Astrocyte (in vitro differentiated cells and primary cell): ENCODE data around the gene ARHGAP21. TPM values are rescaled to one million over a fixed set of nuclear protein-coding genes. Genes with fewer than 3 reads are reported as not detected.
A peak's percentile ranks its signal among the peaks of the same experiment; 100 is the strongest.

Experiments used
- DNase-seq: peaks from one replicate; pipeline ENCODE4 v3.0.0-alpha.2; 2010; ENCODE audit warnings: low read depth
- FAIRE-seq: peaks from 2 replicates; lab custom pipeline; 2011; peaks lifted over from hg19 to GRCh38; lab: Jason Lieb, UNC
- H2AFZ ChIP-seq: 2 replicates; pipeline ENCODE4 v1.6.0; 2012; ENCODE audit warnings: low read depth, low read length, inconsistent platforms
- H3K27ac ChIP-seq: 2 replicates; pipeline ENCODE4 v1.5.1; 2011; ENCODE audit warnings: low read depth, low read length, inconsistent platforms
- H3K27me3 ChIP-seq: 2 replicates; pipeline ENCODE4 v1.6.0; 2011; ENCODE audit warnings: low read length, inconsistent platforms; ENCODE audit not compliant: insufficient read depth
- H3K36me3 ChIP-seq: 2 replicates; pipeline ENCODE4 v1.5.1; 2011; ENCODE audit warnings: low read length, inconsistent platforms; ENCODE audit not compliant: insufficient read depth
- H3K4me1 ChIP-seq: 2 replicates; pipeline ENCODE4 v1.5.1; 2011; ENCODE audit warnings: low read length, inconsistent platforms; ENCODE audit not compliant: insufficient read depth
- H3K4me2 ChIP-seq: 2 replicates; pipeline ENCODE4 v1.6.0; 2012; ENCODE audit warnings: low read length, inconsistent platforms
- H3K4me3 ChIP-seq: 2 replicates; pipeline ENCODE4 v1.5.1; 2011; ENCODE audit warnings: low read depth, mild to moderate bottlenecking, low read length, inconsistent platforms; ENCODE audit not compliant: insufficient read depth
- H3K79me2 ChIP-seq: 2 replicates; pipeline ENCODE4 v1.6.0; 2012; ENCODE audit warnings: mild to moderate bottlenecking, low read length, inconsistent platforms; ENCODE audit not compliant: insufficient read depth
- H3K9ac ChIP-seq: 2 replicates; pipeline ENCODE4 v1.6.0; 2012; ENCODE audit warnings: mild to moderate bottlenecking, low read length, inconsistent platforms
- H3K9me3 ChIP-seq: 2 replicates; pipeline ENCODE4 v1.5.1; 2012; ENCODE audit warnings: low read depth, mild to moderate bottlenecking, low read length, inconsistent platforms; ENCODE audit not compliant: insufficient read depth
- H4K20me1 ChIP-seq: 2 replicates; pipeline ENCODE4 v1.6.0; 2012; ENCODE audit warnings: low read length, inconsistent platforms; ENCODE audit not compliant: insufficient read depth
- H3K27ac Mint-ChIP-seq: one replicate; pipeline ENCODE4 v1.8.0; 2021; ENCODE audit warnings: mild to moderate bottlenecking, mixed read lengths; ENCODE audit not compliant: unreplicated experiment
- H3K27me3 Mint-ChIP-seq: one replicate; pipeline ENCODE4 v1.8.0; 2021; ENCODE audit warnings: low read depth, mixed read lengths; ENCODE audit not compliant: unreplicated experiment
- H3K36me3 Mint-ChIP-seq: one replicate; pipeline ENCODE4 v1.8.0; 2021; ENCODE audit warnings: low read depth, mixed read lengths; ENCODE audit not compliant: unreplicated experiment
- H3K4me1 Mint-ChIP-seq: one replicate; pipeline ENCODE4 v1.8.0; 2021; ENCODE audit warnings: low read depth, mixed read lengths; ENCODE audit not compliant: unreplicated experiment
- H3K4me3 Mint-ChIP-seq: one replicate; pipeline ENCODE4 v1.8.0; 2021; ENCODE audit warnings: mild to moderate bottlenecking, moderate library complexity, mixed read lengths; ENCODE audit not compliant: unreplicated experiment
- H3K9me3 Mint-ChIP-seq: one replicate; pipeline ENCODE4 v1.8.0; 2021; ENCODE audit warnings: mild to moderate bottlenecking, mixed read lengths; ENCODE audit not compliant: unreplicated experiment
- CTCF ChIP-seq: IDR thresholded peaks from 2 replicates; pipeline ENCODE4 v1.5.1; 2011; ENCODE audit warnings: low read depth, mild to moderate bottlenecking, inconsistent platforms, low read length, moderate library complexity; ENCODE audit not compliant: insufficient read depth
- EZH2 ChIP-seq: IDR thresholded peaks from 2 replicates; pipeline ENCODE4 v1.6.1; 2012; ENCODE audit warnings: mild to moderate bottlenecking, low read length, inconsistent platforms; ENCODE audit not compliant: insufficient read depth
- total RNA-seq: library from RNA; stranded (reverse); gene quantifications from 2 replicates; pipeline ENCODE4 v1.2.1, GENCODE V29; 2021

Gene ARHGAP21
- total RNA-seq, 1 donor from 2014 or later = 107 TPM

GRCh38 chr10:24685958-24686540 lies 37.6 kb downstream of the ARHGAP21 start:
- Histone ChIP-seq H3K27me3 (no peaks in the 10 kb centered on the region), H3K79me2 (peaks cover 97% of the 10 kb centered on the region), H3K36me3 (peaks cover 2% of the 10 kb centered on the region), H3K4me1 (no peaks in the 10 kb centered on the region), H3K9me3 (no peaks in the 10 kb centered on the region), H3K4me2 (no peak overlapping the region), H3K27ac (no peak overlapping the region), H2AFZ (no peak overlapping the region), H3K9ac (no peak overlapping the region), H4K20me1 (peaks cover 65% of the 10 kb centered on the region), H3K4me3 (no peak overlapping the region)
- H3K36me3 Mint-ChIP-seq = peaks cover 3% of the 10 kb centered on the region
- no peak overlapping the region for H3K4me3 Mint-ChIP-seq
- peaks cover 16% of the 10 kb centered on the region for H3K4me1 Mint-ChIP-seq
- no peak for FAIRE-seq
- H3K9me3 Mint-ChIP-seq = no peaks in the 10 kb centered on the region
- no peaks in the 10 kb centered on the region for H3K27me3 Mint-ChIP-seq
- TF ChIP-seq CTCF (no peak), EZH2 (no peak)
- no peak overlapping the region for H3K27ac Mint-ChIP-seq
- DNase-seq = peak; percentile 79

- Mint-ChIP-seq H3K4me1 (peaks cover 23% of the 10 kb centered on the region), H3K27me3 (no peaks in the 10 kb centered on the region), H3K27ac (no peak overlapping the region), H3K36me3 (peaks cover 3% of the 10 kb centered on the region), H3K4me3 (no peak overlapping the region), H3K9me3 (no peaks in the 10 kb centered on the region)
- Histone ChIP-seq H2AFZ (no peak overlapping the region), H3K36me3 (no peaks in the 10 kb centered on the region), H3K4me1 (peaks cover 3% of the 10 kb centered on the region), H3K27me3 (no peaks in the 10 kb centered on the region), H3K27ac (no peak overlapping the region), H3K9me3 (no peaks in the 10 kb centered on the region), H4K20me1 (peaks cover 74% of the 10 kb centered on the region), H3K79me2 (peaks cover 98% of the 10 kb centered on the region), H3K9ac (no peak overlapping the region), H3K4me2 (no peak overlapping the region), H3K4me3 (no peak overlapping the region)
- DNase-seq (no peak), FAIRE-seq (no peak)
- TF ChIP-seq CTCF = no peak
- no peak for TF ChIP-seq EZH2
These were observed 40.1 kb downstream of the ARHGAP21 start for GRCh38 chr10:24683554-24683953.

- Mint-ChIP-seq H3K27ac (peak overlapping the region; percentile 41), H3K36me3 (peaks cover 7% of the 10 kb centered on the region), H3K27me3 (no peaks in the 10 kb centered on the region), H3K4me1 (peaks cover 23% of the 10 kb centered on the region), H3K4me3 (no peak overlapping the region), H3K9me3 (peaks cover 3% of the 10 kb centered on the region)
- no peaks in the 10 kb centered on the region for H3K36me3 ChIP-seq
- no peak overlapping the region for H3K4me2 ChIP-seq
- H3K9ac ChIP-seq = no peak overlapping the region
- H3K9me3 ChIP-seq = no peaks in the 10 kb centered on the region
- no peak overlapping the region for H3K27ac ChIP-seq
- FAIRE-seq (no peak), DNase-seq (no peak)
- no peak overlapping the region for H2AFZ ChIP-seq
- H4K20me1 ChIP-seq = peaks cover 76% of the 10 kb centered on the region
- TF ChIP-seq EZH2 = no peak
- no peak for TF ChIP-seq CTCF
- no peak overlapping the region for H3K4me3 ChIP-seq
- peaks cover 98% of the 10 kb centered on the region for H3K79me2 ChIP-seq
- H3K27me3 ChIP-seq = no peaks in the 10 kb centered on the region
- peaks cover 3% of the 10 kb centered on the region for H3K4me1 ChIP-seq
These were observed 42.1 kb downstream of the ARHGAP21 start for GRCh38 chr10:24681572-24682088.
